Testis (tissue), 3 donors: Measurements from ENCODE around the gene TMEM236. TPM values are rescaled to one million over a fixed set of nuclear protein-coding genes. Genes with fewer than 3 reads are reported as not detected.

Experiments
- DNase-seq: peaks from one replicate; pipeline ENCODE4 v3.0.0-alpha.2; 2019
- H3K27ac ChIP-seq, 2 donors: fragments of 200-600 bp; sonication (generic); one replicate each; pipeline ENCODE4 v1.5.1; 2019
- H3K27me3 ChIP-seq: fragments of 200-600 bp; sonication (generic); one replicate; pipeline ENCODE4 v1.5.1; 2019
- H3K36me3 ChIP-seq: fragments of 200-600 bp; sonication (generic); one replicate; pipeline ENCODE4 v1.5.1; 2017; ENCODE audit warnings: low read depth; ENCODE audit errors: missing control alignments
- H3K4me1 ChIP-seq: fragments of 200-600 bp; sonication (generic); one replicate; pipeline ENCODE4 v1.5.1; 2019
- H3K4me3 ChIP-seq, 2 donors: fragments of 200-600 bp; sonication (generic); one replicate each; pipeline ENCODE4 v1.5.1; 2017 to 2019
- H3K9me3 ChIP-seq: fragments of 200-600 bp; sonication (generic); one replicate; pipeline ENCODE4 v1.5.1; 2017
- POLR2A ChIP-seq: fragments of 450-650 bp; IDR thresholded peaks from one replicate; pipeline ENCODE4 v1.6.1; 2017; ENCODE audit warnings: antibody characterized with exemption, mild to moderate bottlenecking, moderate library complexity
- WGBS, 2 donors: methylation state at CpG; one replicate each; pipeline ENCODE4 v1.1.5; 2018; 5-methylcytosine and 5-hydroxymethylcytosine counted together
- intact Hi-C: fragments of 100-400 bp; cut with DNase I; formaldehyde crosslinking; loops from one replicate; pipeline ENCODE4 v1.15.1; 2023; ENCODE audit warnings: low total_unique reads
- polyA plus RNA-seq: library from polyadenylated mRNA; stranded (reverse); fragments of 350-450 nt; fragmentation: Illumina TruSeq; extraction: RNeasy Lipid Tissue Mini Kit (QIAGEN cat#74804); gene quantifications from one replicate; pipeline ENCODE4 v1.2.3, GENCODE V29; 2014; ENCODE audit warnings: low read depth, low replicate concordance; ENCODE audit not compliant: insufficient read depth
- total RNA-seq, 2 donors: library from RNA; depleted of rRNA; stranded (reverse); fragments of >200 nt; gene quantifications; one replicate each; pipeline ENCODE4 v1.2.3, GENCODE V29; 2016
- TF ChIP-seq, protein P1 (sequence below), 3 experiments: fragments of 450-650 bp in 2 of 3; fragments of 200-600 bp in 1 of 3; sonication (generic) in 1 of 3; IDR thresholded peaks; one replicate each; pipeline ENCODE4 v1.5.1; 2016 to 2019; ENCODE audit warnings: antibody characterized with exemption in 3 of 3, mild to moderate bottlenecking in 2 of 3, moderate library complexity in 1 of 3

The TMEM236 gene
- total and polyA plus RNA-seq, 3 donors from 2014 or later: 0.43 to 0.49 (median 0.47) TPM

DNA sequence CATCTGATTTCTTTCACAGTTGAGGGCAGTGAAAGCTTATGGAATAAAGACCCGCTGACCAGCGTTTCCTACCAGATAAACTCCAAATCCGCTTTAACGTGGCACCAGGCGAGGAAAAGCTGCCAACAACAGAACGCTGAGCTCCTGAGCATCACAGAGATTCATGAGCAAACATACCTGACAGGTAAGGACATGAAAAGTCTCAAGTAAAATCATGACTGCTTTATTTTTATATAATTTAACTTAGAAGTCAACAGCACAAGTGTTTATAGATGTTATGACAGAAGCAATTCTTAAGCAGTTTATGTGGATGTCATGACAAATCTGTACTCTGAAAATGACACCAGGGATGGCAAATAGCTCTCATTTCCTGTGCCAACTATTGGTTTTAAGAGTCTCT lies 81.7 kb downstream of the TMEM236 start:
- Histone ChIP-seq H3K27me3 (no peaks in the 10 kb centered on the region), H3K27ac (no peak overlapping the region), H3K4me3 (no peak overlapping the region), H3K9me3 (no peaks in the 10 kb centered on the region), H3K36me3 (no peaks in the 10 kb centered on the region), H3K4me1 (no peaks in the 10 kb centered on the region)
- 81 to 85% methylated on average over 6 of the region's 6 CpGs for WGBS, 2 donors
- TF ChIP-seq, protein P1, sequence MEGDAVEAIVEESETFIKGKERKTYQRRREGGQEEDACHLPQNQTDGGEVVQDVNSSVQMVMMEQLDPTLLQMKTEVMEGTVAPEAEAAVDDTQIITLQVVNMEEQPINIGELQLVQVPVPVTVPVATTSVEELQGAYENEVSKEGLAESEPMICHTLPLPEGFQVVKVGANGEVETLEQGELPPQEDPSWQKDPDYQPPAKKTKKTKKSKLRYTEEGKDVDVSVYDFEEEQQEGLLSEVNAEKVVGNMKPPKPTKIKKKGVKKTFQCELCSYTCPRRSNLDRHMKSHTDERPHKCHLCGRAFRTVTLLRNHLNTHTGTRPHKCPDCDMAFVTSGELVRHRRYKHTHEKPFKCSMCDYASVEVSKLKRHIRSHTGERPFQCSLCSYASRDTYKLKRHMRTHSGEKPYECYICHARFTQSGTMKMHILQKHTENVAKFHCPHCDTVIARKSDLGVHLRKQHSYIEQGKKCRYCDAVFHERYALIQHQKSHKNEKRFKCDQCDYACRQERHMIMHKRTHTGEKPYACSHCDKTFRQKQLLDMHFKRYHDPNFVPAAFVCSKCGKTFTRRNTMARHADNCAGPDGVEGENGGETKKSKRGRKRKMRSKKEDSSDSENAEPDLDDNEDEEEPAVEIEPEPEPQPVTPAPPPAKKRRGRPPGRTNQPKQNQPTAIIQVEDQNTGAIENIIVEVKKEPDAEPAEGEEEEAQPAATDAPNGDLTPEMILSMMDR (IDR thresholded peaks at IDR 0.05): no peak
- no peak for TF ChIP-seq POLR2A
- DNase-seq: no peak
- intact Hi-C loops: no loop called here

DNA sequence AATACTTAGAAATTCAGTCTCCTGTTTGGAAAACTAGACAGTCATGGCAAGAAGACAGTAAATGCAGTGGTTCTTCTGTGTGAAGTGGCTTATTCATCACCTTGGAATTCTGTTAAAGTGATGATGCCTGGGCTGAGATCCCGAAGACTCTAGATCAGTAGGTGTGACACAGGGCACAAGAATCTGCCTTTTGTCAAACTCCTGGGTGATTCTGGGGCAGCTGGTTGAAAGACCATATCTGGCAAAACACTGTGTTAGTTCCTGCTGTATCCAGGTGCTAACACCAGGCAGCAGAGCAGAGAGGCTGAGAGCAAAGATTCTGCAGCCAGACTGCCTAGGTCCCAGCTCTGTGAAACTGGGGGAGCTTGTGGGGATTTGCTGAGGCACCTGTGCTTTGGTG lies 83.7 kb downstream of the TMEM236 start:
- H3K4me3 ChIP-seq: no peak overlapping the region
- no peaks in the 10 kb centered on the region for H3K4me1 ChIP-seq
- no peak overlapping the region for H3K27ac ChIP-seq
- 67 to 89% methylated on average over 1 of the region's 1 CpG for WGBS, 2 donors
- H3K27me3 ChIP-seq: no peaks in the 10 kb centered on the region
- H3K9me3 ChIP-seq: no peaks in the 10 kb centered on the region
- H3K36me3 ChIP-seq: no peaks in the 10 kb centered on the region
- TF ChIP-seq POLR2A: no peak
- TF ChIP-seq, protein P1 (IDR thresholded peaks at IDR 0.05): no peak
- no peak for DNase-seq
- intact Hi-C loops: no loop called here

DNA sequence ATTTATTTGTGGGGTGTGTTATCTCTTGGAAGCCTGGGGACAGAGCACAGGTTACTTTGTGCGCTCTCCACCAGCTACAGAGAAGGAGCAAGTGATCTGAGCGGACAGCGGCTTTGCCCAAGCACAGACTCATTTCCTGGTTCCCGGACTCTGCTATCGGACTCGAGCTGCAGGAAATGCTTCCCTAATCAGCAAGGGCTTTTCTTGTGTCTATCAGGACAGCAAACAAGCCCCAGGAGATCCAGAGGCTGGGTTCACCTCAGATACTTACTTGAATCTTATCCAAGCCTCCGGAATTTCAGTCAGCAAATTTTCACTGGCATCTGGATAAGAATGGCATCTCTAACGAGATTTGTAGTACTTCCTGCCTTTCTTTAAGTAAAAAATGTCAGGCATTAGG lies 84.9 kb downstream of the TMEM236 start:
- Histone ChIP-seq H3K4me3 (no peak overlapping the region), H3K27me3 (no peaks in the 10 kb centered on the region), H3K4me1 (no peaks in the 10 kb centered on the region), H3K9me3 (no peaks in the 10 kb centered on the region), H3K27ac (no peak overlapping the region), H3K36me3 (no peaks in the 10 kb centered on the region)
- peak; percentile 68 for DNase-seq
- no peak for TF ChIP-seq POLR2A
- TF ChIP-seq, protein P1 (IDR thresholded peaks at IDR 0.05): no peak
- 26 to 35% methylated on average over 8 of the region's 8 CpGs for WGBS, 2 donors
- intact Hi-C loops: no loop called here

DNA sequence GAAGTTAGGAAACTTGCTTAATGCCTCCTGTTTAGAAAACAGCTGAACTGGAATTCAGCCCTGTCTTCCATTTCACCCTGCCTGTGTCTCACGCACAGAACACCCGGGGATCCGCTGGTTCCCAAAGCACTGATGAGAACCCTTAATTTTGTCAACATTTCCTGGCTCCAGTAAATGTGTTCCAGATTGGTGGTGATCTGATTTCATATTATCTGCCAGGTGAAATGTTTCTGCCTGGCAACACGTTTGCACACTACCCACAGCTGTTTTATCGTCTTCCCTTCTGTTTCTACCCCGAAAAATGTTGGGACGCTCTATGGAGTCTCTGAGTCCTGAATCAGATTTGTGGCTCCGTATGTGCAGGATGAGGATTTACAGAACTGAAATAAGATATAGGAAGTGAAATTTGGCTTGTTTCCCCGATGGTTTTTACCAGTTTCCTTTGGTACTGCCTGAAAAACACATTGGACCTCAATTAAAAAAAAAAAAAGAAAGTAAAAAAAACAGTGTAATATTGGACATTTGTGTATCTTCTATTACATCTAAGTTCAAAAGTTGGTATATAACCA lies 86.2 kb downstream of the TMEM236 start:
- WGBS, 2 donors: 66 to 72% methylated on average over 9 of the region's 9 CpGs
- Histone ChIP-seq H3K9me3 (no peaks in the 10 kb centered on the region), H3K27ac (no peak overlapping the region), H3K4me1 (no peaks in the 10 kb centered on the region), H3K36me3 (no peaks in the 10 kb centered on the region), H3K4me3 (no peak overlapping the region), H3K27me3 (no peaks in the 10 kb centered on the region)
- intact Hi-C loops: no loop called here
- no peak for DNase-seq
- TF ChIP-seq, protein P1 (IDR thresholded peaks at IDR 0.05): no peak
- no peak for TF ChIP-seq POLR2A

DNA sequence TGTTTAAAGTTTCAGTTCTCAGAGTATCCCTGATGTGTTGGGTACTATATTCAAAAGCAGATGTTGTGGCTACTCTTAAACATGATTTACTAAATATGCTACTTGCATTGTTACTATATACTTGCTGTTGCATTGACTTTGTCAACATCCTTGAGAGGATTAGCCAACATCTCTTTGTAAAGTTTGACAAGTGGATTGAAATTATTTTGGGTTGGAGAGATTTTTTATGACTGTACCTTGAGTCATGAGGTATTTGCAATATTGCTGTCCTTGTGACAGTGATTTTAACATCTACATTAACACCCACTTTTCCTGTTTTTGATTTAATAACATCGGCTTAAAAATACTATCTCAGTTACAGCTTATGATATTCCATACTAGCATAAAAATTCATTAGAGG lies 89.0 kb downstream of the TMEM236 start:
- Histone ChIP-seq H3K27ac (no peak overlapping the region), H3K27me3 (no peaks in the 10 kb centered on the region), H3K36me3 (no peaks in the 10 kb centered on the region), H3K4me3 (no peak overlapping the region), H3K4me1 (no peaks in the 10 kb centered on the region), H3K9me3 (no peaks in the 10 kb centered on the region)
- WGBS, 2 donors: 88 to 94% methylated on average over 1 of the region's 1 CpG
- DNase-seq: no peak
- intact Hi-C loops: no loop called here
- TF ChIP-seq, protein P1 (IDR thresholded peaks at IDR 0.05): no peak
- TF ChIP-seq POLR2A: no peak
